GM23248 (cell line): ENCODE data around the gene PNPLA2. TPM values are rescaled to one million over a fixed set of nuclear protein-coding genes. Genes with fewer than 3 reads are reported as not detected.

Source experiments
- DNase-seq: peaks from one replicate; pipeline ENCODE4 v3.0.0-alpha.2; 2015
- H2AFZ ChIP-seq: fragments of 200-600 bp; sonication (generic); 2 replicates; pipeline ENCODE4 v1.6.1; 2016; ENCODE audit warnings: antibody characterized with exemption
- H3F3A ChIP-seq: fragments of 200-600 bp; sonication (generic); 2 replicates; pipeline ENCODE4 v1.6.1; 2016; ENCODE audit warnings: mild to moderate bottlenecking, antibody characterized with exemption, mixed run types; ENCODE audit not compliant: insufficient read depth
- H3K27ac ChIP-seq: fragments of 200-600 bp; sonication (generic); 2 replicates; pipeline ENCODE4 v1.5.1; 2016; ENCODE audit warnings: mild to moderate bottlenecking
- H3K27me3 ChIP-seq: fragments of 200-600 bp; sonication (generic); replicated peaks from 2 replicates; pipeline ENCODE4 v1.6.1; 2016; ENCODE audit warnings: mild to moderate bottlenecking; ENCODE audit not compliant: insufficient read depth
- H3K36me3 ChIP-seq: fragments of 200-600 bp; sonication (generic); 2 replicates; pipeline ENCODE4 v1.6.1; 2016; ENCODE audit warnings: low read depth, mild to moderate bottlenecking
- H3K4me1 ChIP-seq: fragments of 200-600 bp; sonication (generic); 2 replicates; pipeline ENCODE4 v1.6.1; 2016; ENCODE audit warnings: mild to moderate bottlenecking; ENCODE audit not compliant: insufficient read depth
- H3K4me2 ChIP-seq: fragments of 200-600 bp; sonication (generic); one replicate; pipeline ENCODE4 v1.6.1; 2016; ENCODE audit warnings: mild to moderate bottlenecking; ENCODE audit not compliant: unreplicated experiment
- H3K4me3 ChIP-seq: fragments of 200-600 bp; sonication (generic); 2 replicates; pipeline ENCODE4 v1.5.1; 2016; ENCODE audit warnings: mild to moderate bottlenecking
- H3K79me2 ChIP-seq: fragments of 200-600 bp; sonication (generic); 2 replicates; pipeline ENCODE4 v1.6.1; 2016; ENCODE audit warnings: mild to moderate bottlenecking; ENCODE audit not compliant: insufficient read depth
- H3K9ac ChIP-seq: fragments of 200-600 bp; sonication (generic); 2 replicates; pipeline ENCODE4 v1.6.1; 2016; ENCODE audit warnings: mild to moderate bottlenecking
- H3K9me2 ChIP-seq: fragments of 200-600 bp; sonication (generic); 2 replicates; pipeline ENCODE4 v1.6.1; 2016; ENCODE audit warnings: mixed run types, mild to moderate bottlenecking, moderate library complexity; ENCODE audit not compliant: insufficient read depth
- H3K9me3 ChIP-seq: fragments of 200-600 bp; sonication (generic); one replicate; pipeline ENCODE4 v1.6.1; 2017; ENCODE audit warnings: low read depth
- H4K20me1 ChIP-seq: fragments of 200-600 bp; sonication (generic); 2 replicates; pipeline ENCODE4 v1.6.0; 2016; ENCODE audit not compliant: insufficient read depth
- EZH2 ChIP-seq: fragments of 200-600 bp; sonication (generic); IDR thresholded peaks from 2 replicates; pipeline ENCODE4 v1.6.1; 2018; ENCODE audit warnings: antibody characterized with exemption, mild to moderate bottlenecking; ENCODE audit not compliant: insufficient read depth, poor library complexity, severe bottlenecking
- EZH2phosphoT487 ChIP-seq: fragments of 200-600 bp; sonication (generic); IDR thresholded peaks from 2 replicates; pipeline ENCODE4 v1.6.1; 2018; ENCODE audit warnings: antibody characterized with exemption, moderate library complexity, mild to moderate bottlenecking, low read depth; ENCODE audit not compliant: insufficient read depth
- WGBS, 2 experiments: methylation state at CpG; one replicate each; pipeline ENCODE4 v1.1.6; 2015 to 2017; ENCODE audit warnings: low lambda C conversion rate in 2 of 2, low coverage in 1 of 2; ENCODE audit errors: missing lambda C conversion rate in 2 of 2; 5-methylcytosine and 5-hydroxymethylcytosine counted together
- in situ Hi-C: fragments of 300-500 bp; cut with MboI; formaldehyde crosslinking; loops from 2 replicates; pipeline ENCODE4 v1.15.0; 2020
- polyA plus RNA-seq: library from polyadenylated mRNA; unstranded; fragments of >200 nt; fragmentation: Nextera tagmentation; extraction: Ambion mirVana; gene quantifications from 2 replicates; pipeline ENCODE4 v1.2.1, GENCODE V29; 2016
- total RNA-seq: library from RNA; depleted of rRNA; stranded (reverse); fragments of >200 nt; shearing (Covaris generic); gene quantifications from 2 replicates; pipeline ENCODE4 v1.2.3, GENCODE V29; 2014

The PNPLA2 gene
- total and polyA plus RNA-seq, 2 experiments from 2014 or later = 38.7 to 87.6 TPM

DNA sequence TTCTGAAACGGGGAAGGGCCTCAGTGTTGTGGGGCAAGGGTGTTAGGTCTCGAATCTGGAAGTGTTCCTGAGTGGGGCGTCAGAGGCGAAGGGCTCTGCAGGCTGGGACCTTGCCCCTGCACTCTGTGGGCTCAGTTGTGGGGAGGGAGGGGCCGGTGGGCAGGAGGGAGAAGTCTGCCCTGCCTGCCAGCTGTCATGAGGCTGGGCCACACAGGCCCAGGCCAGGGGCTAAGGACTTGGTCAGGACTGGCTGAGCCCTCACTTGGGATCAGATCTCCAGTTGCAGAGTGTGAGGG lies 9.1 kb downstream of the PNPLA2 start, which contains the start of gene CRACR2B:
TSS of gene CRACR2B (plus strand) at position 23 of the 296 bp plus-strand sequence. CDS start 689 bp downstream, outside the sequence.
- in situ Hi-C loops = no loop called here
- DNase-seq = no peak

GRCh38 chr11:828506-829175 lies 9.9 kb downstream of the PNPLA2 start:
- Histone ChIP-seq H3K79me2 (peaks cover 6% of the 10 kb centered on the region), H3K9ac (no peak overlapping the region), H3K27me3 (peaks cover 7% of the 10 kb centered on the region; the same call in 1 of the 2 replicates), H2AFZ (no peak overlapping the region), H3K4me2 (no peak overlapping the region), H3K9me2 (no peaks in the 10 kb centered on the region), H3K4me1 (peaks cover 9% of the 10 kb centered on the region; the same call in 1 of the 2 replicates), H3K9me3 (no peaks in the 10 kb centered on the region), H3K4me3 (no peak overlapping the region), H3F3A (no peaks in the 10 kb centered on the region), H3K36me3 (peaks cover 3% of the 10 kb centered on the region; the same call in 1 of the 2 replicates), H3K27ac (no peak overlapping the region), H4K20me1 (no peaks in the 10 kb centered on the region)
- WGBS, 2 experiments = 91 to 92% methylated on average over 20 to 21 of the region's 21 CpGs
- DNase-seq = no peak
- in situ Hi-C loops = no loop called here
- TF ChIP-seq EZH2phosphoT487 (no peak), EZH2 (no peak)

More for the DNA sequence above, 9.1 kb downstream of the PNPLA2 start, which contains the start of gene CRACR2B:
- H3K9me3 ChIP-seq = no peaks in the 10 kb centered on the region
- H3K79me2 ChIP-seq = peaks cover 5% of the 10 kb centered on the region; the same call in 1 of the 2 replicates
- H3K27me3 ChIP-seq = peaks cover 7% of the 10 kb centered on the region; the same call in 1 of the 2 replicates
- peak within 1 kb of the TSS; percentile 45; the same call in 1 of the 2 replicates for H3K4me3 ChIP-seq
- WGBS, 2 experiments = 85 to 100% methylated on average over 1 to 5 of the region's 5 CpGs
- H3F3A ChIP-seq = no peaks in the 10 kb centered on the region
- H3K36me3 ChIP-seq = peaks cover 3% of the 10 kb centered on the region; the same call in 1 of the 2 replicates
- no peak within 1 kb of the TSS for H3K9ac ChIP-seq
- H3K27ac ChIP-seq = no peak within 1 kb of the TSS
- TF ChIP-seq EZH2phosphoT487 (no peak), EZH2 (no peak)
- H2AFZ ChIP-seq = no peak within 1 kb of the TSS
- H3K4me1 ChIP-seq = peaks cover 9% of the 10 kb centered on the region; the same call in 1 of the 2 replicates
- no peaks in the 10 kb centered on the region for H3K9me2 ChIP-seq
- H4K20me1 ChIP-seq = no peaks in the 10 kb centered on the region
- H3K4me2 ChIP-seq = peak within 1 kb of the TSS; percentile 40

DNA sequence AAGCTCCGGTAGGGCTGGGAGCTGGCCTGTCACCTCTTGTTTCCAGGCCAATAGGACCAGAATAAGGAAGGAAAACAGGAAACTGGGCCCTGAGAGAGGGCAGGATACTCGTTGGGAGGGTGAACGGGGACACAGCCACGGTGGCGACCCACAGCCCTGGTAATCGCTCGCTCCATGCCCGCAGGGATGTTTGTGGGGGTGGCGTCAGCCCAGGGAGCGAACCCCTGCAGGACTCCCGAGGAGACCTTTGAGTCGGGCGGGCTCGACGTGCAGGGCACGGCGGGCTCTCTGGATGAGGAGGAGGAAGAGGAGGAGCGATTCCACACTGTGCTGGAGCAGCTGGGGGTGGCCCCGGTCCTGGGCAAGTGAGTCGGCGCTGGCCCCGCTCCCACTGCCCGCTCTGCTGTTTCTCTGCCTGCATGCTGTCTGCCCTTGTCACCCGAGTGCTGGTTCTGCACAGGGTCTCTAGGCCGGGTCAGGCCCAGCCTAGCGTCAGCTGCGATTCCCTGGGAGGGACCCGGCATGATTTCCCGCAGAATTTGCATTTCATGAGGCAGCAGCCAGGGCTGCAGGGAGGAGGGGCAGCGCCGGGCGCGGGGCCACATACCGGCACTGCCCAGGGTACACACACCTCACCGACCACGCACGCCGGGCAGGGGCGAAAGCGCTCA lies 10.6 kb downstream of the PNPLA2 start:
- peaks cover 9% of the 10 kb centered on the region; the same call in 1 of the 2 replicates for H3K4me1 ChIP-seq
- no peak overlapping the region for H3K4me2 ChIP-seq
- no peak overlapping the region for H3K27ac ChIP-seq
- no peak overlapping the region for H3K9ac ChIP-seq
- H3K79me2 ChIP-seq = peaks cover 11% of the 10 kb centered on the region
- no peak overlapping the region for H3K4me3 ChIP-seq
- in situ Hi-C loops = no loop called here
- DNase-seq = no peak
- H3F3A ChIP-seq = no peaks in the 10 kb centered on the region
- no peaks in the 10 kb centered on the region for H3K9me2 ChIP-seq
- peaks cover 3% of the 10 kb centered on the region; the same call in 1 of the 2 replicates for H3K36me3 ChIP-seq
- TF ChIP-seq EZH2 (peak; percentile 21), EZH2phosphoT487 (no peak)
- H4K20me1 ChIP-seq = no peaks in the 10 kb centered on the region
- 28 to 35% methylated on average over 39 to 40 of the region's 40 CpGs for WGBS, 2 experiments
- H3K27me3 ChIP-seq = peaks cover 7% of the 10 kb centered on the region; the same call in 1 of the 2 replicates
- H2AFZ ChIP-seq = no peak overlapping the region
- no peaks in the 10 kb centered on the region for H3K9me3 ChIP-seq

- 3% methylated on average over 16 to 39 of the region's 39 CpGs for WGBS, 2 experiments
- peaks cover 3% of the 10 kb centered on the region; the same call in 1 of the 2 replicates for H3K36me3 ChIP-seq
- H3K79me2 ChIP-seq = peaks cover 15% of the 10 kb centered on the region
- H3K27ac ChIP-seq = no peak overlapping the region
- peak; percentile 9 for TF ChIP-seq EZH2
- TF ChIP-seq EZH2phosphoT487 = 0 out of 2 replicates have a peak, but pooled peaks have one; percentile 36
- in situ Hi-C loops = no loop called here
- H3K9me3 ChIP-seq = no peaks in the 10 kb centered on the region
- H3K9me2 ChIP-seq = no peaks in the 10 kb centered on the region
- peaks cover 7% of the 10 kb centered on the region; the same call in 1 of the 2 replicates for H3K27me3 ChIP-seq
- no peaks in the 10 kb centered on the region for H3F3A ChIP-seq
- no peak overlapping the region for H3K9ac ChIP-seq
- H3K4me3 ChIP-seq = peak overlapping the region; percentile 54
- peaks cover 9% of the 10 kb centered on the region; the same call in 1 of the 2 replicates for H3K4me1 ChIP-seq
- no peaks in the 10 kb centered on the region for H4K20me1 ChIP-seq
- DNase-seq = peak; percentile 53
- peak overlapping the region; percentile 56 for H3K4me2 ChIP-seq
- H2AFZ ChIP-seq = no peak overlapping the region
Observed at GRCh38 chr11:829847-830294, 11.2 kb downstream of the PNPLA2 start.
